ENCODE measurements around the gene AHI1. TPM values are rescaled to one million over a fixed set of nuclear protein-coding genes. Genes with fewer than 3 reads are reported as not detected.

The AHI1 gene
- total and polyA plus RNA-seq, 2 donors from 2014 or later = 9.1 to 28.5 TPM

DNA sequence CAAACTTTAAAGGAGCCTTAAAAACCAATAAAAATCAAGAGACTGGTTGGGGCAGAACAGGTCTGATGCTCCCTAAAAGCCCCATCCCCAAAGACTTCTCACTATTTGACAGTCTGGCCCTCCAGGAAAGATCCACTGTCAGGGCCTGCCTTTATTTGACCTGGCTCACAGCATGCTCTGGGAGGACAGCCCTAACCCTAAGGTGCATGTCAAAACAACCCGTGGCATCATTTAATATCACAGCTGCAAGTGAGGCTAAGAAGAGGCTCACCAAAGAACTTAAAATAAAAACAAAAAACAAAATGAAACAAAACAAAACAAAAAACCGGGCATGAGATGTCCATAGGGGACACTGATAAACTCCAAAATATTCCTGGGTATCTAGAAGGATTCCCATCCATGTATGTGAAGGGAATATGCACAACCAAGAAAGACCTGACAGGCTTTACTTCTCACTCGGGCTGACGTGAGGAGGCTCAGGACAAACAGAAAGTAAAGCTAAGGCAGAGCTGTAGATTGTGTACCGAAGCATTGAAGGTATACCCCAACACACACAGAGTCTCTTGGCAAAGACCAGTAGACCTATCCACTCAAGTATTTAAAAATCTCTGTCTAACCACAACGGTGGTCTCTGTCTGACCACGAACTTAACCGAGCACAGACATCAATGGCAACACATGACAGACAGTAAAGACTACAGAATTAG lies 57.3 kb downstream of the AHI1 start:
- TF ChIP-seq, protein P1, sequence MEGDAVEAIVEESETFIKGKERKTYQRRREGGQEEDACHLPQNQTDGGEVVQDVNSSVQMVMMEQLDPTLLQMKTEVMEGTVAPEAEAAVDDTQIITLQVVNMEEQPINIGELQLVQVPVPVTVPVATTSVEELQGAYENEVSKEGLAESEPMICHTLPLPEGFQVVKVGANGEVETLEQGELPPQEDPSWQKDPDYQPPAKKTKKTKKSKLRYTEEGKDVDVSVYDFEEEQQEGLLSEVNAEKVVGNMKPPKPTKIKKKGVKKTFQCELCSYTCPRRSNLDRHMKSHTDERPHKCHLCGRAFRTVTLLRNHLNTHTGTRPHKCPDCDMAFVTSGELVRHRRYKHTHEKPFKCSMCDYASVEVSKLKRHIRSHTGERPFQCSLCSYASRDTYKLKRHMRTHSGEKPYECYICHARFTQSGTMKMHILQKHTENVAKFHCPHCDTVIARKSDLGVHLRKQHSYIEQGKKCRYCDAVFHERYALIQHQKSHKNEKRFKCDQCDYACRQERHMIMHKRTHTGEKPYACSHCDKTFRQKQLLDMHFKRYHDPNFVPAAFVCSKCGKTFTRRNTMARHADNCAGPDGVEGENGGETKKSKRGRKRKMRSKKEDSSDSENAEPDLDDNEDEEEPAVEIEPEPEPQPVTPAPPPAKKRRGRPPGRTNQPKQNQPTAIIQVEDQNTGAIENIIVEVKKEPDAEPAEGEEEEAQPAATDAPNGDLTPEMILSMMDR (IDR thresholded peaks at IDR 0.05; ENCODE audit: borderline replicate concordance, extremely low read depth, insufficient read depth) = no peak
- H3K36me3 ChIP-seq (ENCODE audit: control insufficient read depth in 2 of 3, insufficient read depth in 3 of 3, low read length in 3 of 3) = peaks cover 0 to 3% (median 2%) of the 10 kb centered on the region in 3 donors
- no peak overlapping the region for H3K4me3 ChIP-seq (ENCODE audit: low read length in 3 of 3)
- no peaks in the 10 kb centered on the region for H3K9me3 ChIP-seq (ENCODE audit: control insufficient read depth in 2 of 3, insufficient read depth in 1 of 3, low read length in 3 of 3)
- no peaks in the 10 kb centered on the region for H3K4me1 ChIP-seq (ENCODE audit: control insufficient read depth in 2 of 3, insufficient read depth in 2 of 3, low read depth in 1 of 3, low read length in 3 of 3)
- DNase-seq = no peak
- H3K27ac ChIP-seq (ENCODE audit: low read depth in 2 of 2, low read length in 2 of 2) = no peak overlapping the region
- H3K27me3 ChIP-seq (ENCODE audit: control insufficient read depth, insufficient read depth, low read length) = no peaks in the 10 kb centered on the region
- H3K9ac ChIP-seq (ENCODE audit: low read length in 3 of 3) = no peak overlapping the region
- no peak for FAIRE-seq
- intact Hi-C loops (cut with DNase I) = no loop called here

DNA sequence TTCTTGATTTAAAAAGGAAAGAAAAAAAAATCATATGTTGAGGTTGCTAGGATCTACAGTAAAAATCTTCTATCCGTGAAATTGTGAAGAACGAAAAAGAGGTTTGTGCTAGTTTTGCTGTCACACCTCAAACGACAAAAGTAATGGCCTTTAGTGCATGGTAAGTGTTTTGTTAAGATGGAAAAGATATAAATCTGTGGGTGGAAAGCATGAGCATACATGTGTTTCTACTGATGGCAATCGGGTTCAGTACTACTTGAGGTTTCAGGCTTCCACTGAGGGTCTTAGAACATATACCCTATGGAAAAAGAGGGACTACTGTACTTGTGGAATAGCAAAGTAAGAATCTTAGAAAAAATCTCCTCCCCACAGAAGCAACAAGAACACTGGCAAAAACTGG lies 58.0 kb downstream of the AHI1 start:
- H3K36me3 ChIP-seq (ENCODE audit: control insufficient read depth in 2 of 3, insufficient read depth in 3 of 3, low read length in 3 of 3) = peaks cover 0 to 3% (median 2%) of the 10 kb centered on the region in 3 donors

DNA sequence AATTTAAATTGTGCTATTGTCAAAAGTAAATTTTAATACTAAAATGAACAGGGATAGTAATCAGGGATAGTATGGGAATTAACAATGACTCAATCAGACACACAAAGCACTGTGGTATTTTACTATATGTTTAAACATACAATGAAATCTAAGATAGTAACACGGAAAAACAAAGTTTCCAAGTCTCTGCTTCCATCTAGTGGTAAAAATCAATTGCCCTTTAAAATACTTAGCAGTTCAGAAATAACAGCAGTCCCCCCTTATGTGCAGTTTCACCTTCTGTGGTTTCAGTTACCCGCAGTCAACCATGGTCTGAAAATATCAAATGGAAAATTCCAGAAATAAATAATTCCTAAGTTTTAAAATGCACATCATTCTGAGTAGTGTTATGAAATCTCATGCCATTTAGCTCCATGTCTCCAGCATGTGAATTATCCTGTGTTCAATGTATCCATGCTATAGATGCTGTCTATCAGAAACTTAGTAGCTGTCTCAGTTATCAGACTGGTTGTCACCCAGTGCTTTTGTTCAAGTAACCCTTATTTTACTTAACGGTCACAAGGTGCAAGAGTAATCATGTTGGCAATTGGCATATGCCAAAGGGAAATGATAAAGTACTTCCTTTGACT lies 58.5 kb downstream of the AHI1 start:
- intact Hi-C loops (cut with DNase I) = no loop called here
- Histone ChIP-seq H3K27ac (ENCODE audit: low read depth in 2 of 2, low read length in 2 of 2) (no peak overlapping the region), H3K4me3 (ENCODE audit: low read length in 3 of 3) (no peak overlapping the region), H3K9ac (ENCODE audit: low read length in 3 of 3) (no peak overlapping the region), H3K36me3 (ENCODE audit: control insufficient read depth in 2 of 3, insufficient read depth in 3 of 3, low read length in 3 of 3) (peaks cover 0 to 3% (median 2%) of the 10 kb centered on the region in 3 donors), H3K4me1 (ENCODE audit: control insufficient read depth in 2 of 3, insufficient read depth in 2 of 3, low read depth in 1 of 3, low read length in 3 of 3) (no peaks in the 10 kb centered on the region), H3K27me3 (ENCODE audit: control insufficient read depth, insufficient read depth, low read length) (no peaks in the 10 kb centered on the region), H3K9me3 (ENCODE audit: control insufficient read depth in 2 of 3, insufficient read depth in 1 of 3, low read length in 3 of 3) (no peaks in the 10 kb centered on the region)
- FAIRE-seq (no peak), DNase-seq (no peak)
- TF ChIP-seq, protein P1 (IDR thresholded peaks at IDR 0.05; ENCODE audit: borderline replicate concordance, extremely low read depth, insufficient read depth) = peak; percentile 2

More for the DNA sequence above, 58.0 kb downstream of the AHI1 start:
- no peak for FAIRE-seq
- no peaks in the 10 kb centered on the region for H3K9me3 ChIP-seq (ENCODE audit: control insufficient read depth in 2 of 3, insufficient read depth in 1 of 3, low read length in 3 of 3)
- H3K4me1 ChIP-seq (ENCODE audit: control insufficient read depth in 2 of 3, insufficient read depth in 2 of 3, low read depth in 1 of 3, low read length in 3 of 3) = no peaks in the 10 kb centered on the region
- no peak overlapping the region for H3K9ac ChIP-seq (ENCODE audit: low read length in 3 of 3)
- no peak for DNase-seq
- H3K27me3 ChIP-seq (ENCODE audit: control insufficient read depth, insufficient read depth, low read length) = no peaks in the 10 kb centered on the region
- no peak overlapping the region for H3K27ac ChIP-seq (ENCODE audit: low read depth in 2 of 2, low read length in 2 of 2)
- TF ChIP-seq, protein P1 (IDR thresholded peaks at IDR 0.05; ENCODE audit: borderline replicate concordance, extremely low read depth, insufficient read depth) = no peak
- intact Hi-C loops (cut with DNase I) = no loop called here
- H3K4me3 ChIP-seq (ENCODE audit: low read length in 3 of 3) = no peak overlapping the region
